Stimulated activated CD4-positive, alpha-beta T cell treated with anti-CD3 and anti-CD28 coated beads, Interleukin-1b, Interleukin-23, amount 100 ng/mL, for 1 hour (primary cell): ENCODE data around the gene FABP3.
"Not testable (repeated sequence)": the region's sequence is repeated elsewhere in the genome, so short reads cannot be mapped to it uniquely, and the experiment has no call there.

Experiments
- DNase-seq, 2 donors: peaks; one replicate each; pipeline ENCODE4 v3.0.0-alpha.2; 2020; ENCODE audit warnings: low read depth in 2 of 2

The FABP3 gene

GRCh38 chr1:31398246-31398645, 25.4 kb upstream of the FABP3 start:
- DNase-seq = no peak

GRCh38 chr1:31397360-31398095, 24.7 kb upstream of the FABP3 start:
- DNase-seq = no peak

- DNase-seq = no peak
Observed at GRCh38 chr1:31396633-31397351, 23.9 kb upstream of the FABP3 start.

- DNase-seq = peak; percentile 33 to 67
Observed at GRCh38 chr1:31394584-31395193, 21.8 kb upstream of the FABP3 start.

- DNase-seq = no peak
Observed at GRCh38 chr1:31393463-31393862, 20.6 kb upstream of the FABP3 start.

- no peak for DNase-seq
Observed at GRCh38 chr1:31390071-31390470, 17.2 kb upstream of the FABP3 start.

GRCh38 chr1:31389616-31390015, 16.7 kb upstream of the FABP3 start:
- no peak for DNase-seq

- no peak for DNase-seq
Observed at GRCh38 chr1:31387612-31388011, 14.7 kb upstream of the FABP3 start.

- not testable (repeated sequence) for DNase-seq
Observed at GRCh38 chr1:31386576-31387243, 13.8 kb upstream of the FABP3 start.

GRCh38 chr1:31383967-31384366, 11.1 kb upstream of the FABP3 start:
- no peak for DNase-seq

GRCh38 chr1:31382379-31382989, 9.6 kb upstream of the FABP3 start:
- no peak for DNase-seq

- no peak for DNase-seq
Observed at GRCh38 chr1:31381394-31382294, 8.8 kb upstream of the FABP3 start.

- no peak for DNase-seq
Observed at GRCh38 chr1:31380181-31380580, 7.3 kb upstream of the FABP3 start.

GRCh38 chr1:31378001-31378400, 5.1 kb upstream of the FABP3 start:
- DNase-seq = no peak

GRCh38 chr1:31377364-31377863, 4.5 kb upstream of the FABP3 start:
- no peak for DNase-seq

- no peak for DNase-seq
Observed at GRCh38 chr1:31376375-31377134, 3.7 kb upstream of the FABP3 start.

GRCh38 chr1:31374511-31375196, 1.8 kb upstream of the FABP3 start:
- DNase-seq = no peak

GRCh38 chr1:31373897-31374486, 1.1 kb upstream of the FABP3 start:
- no peak for DNase-seq

GRCh38 chr1:31372751-31373055, 173 bp downstream of the FABP3 start:
- DNase-seq = no peak
